Kidney (tissue), 14 donors: ENCODE results near the gene DNAJB6. TPM values are rescaled to one million over a fixed set of nuclear protein-coding genes. Genes with fewer than 3 reads are reported as not detected.

ENCODE experiments used
- DNase-seq, 5 donors: peaks; one replicate each; pipeline ENCODE4 v3.0.0-alpha.2; 2013 to 2020
- FAIRE-seq: peaks from 2 replicates; lab custom pipeline; 2012; peaks lifted over from hg19 to GRCh38; lab: Jason Lieb, UNC
- H3K27ac ChIP-seq, 2 donors: one replicate each; pipeline ENCODE4 v1.7.0; 2013; ENCODE audit warnings: low read depth in 2 of 2, low read length in 2 of 2, inconsistent platforms in 1 of 2
- H3K27me3 ChIP-seq: one replicate; pipeline ENCODE4 v1.7.1; 2013; ENCODE audit warnings: low read length, inconsistent platforms; ENCODE audit not compliant: control insufficient read depth, insufficient read depth
- H3K36me3 ChIP-seq, 3 donors: one replicate each; pipeline versions ENCODE4 v1.7.0 to v1.7.1; 2013; ENCODE audit warnings: low read length in 3 of 3, control low read depth in 1 of 3, inconsistent platforms in 1 of 3; ENCODE audit not compliant: insufficient read depth in 3 of 3, control insufficient read depth in 2 of 3
- H3K4me1 ChIP-seq, 3 donors: one replicate each; pipeline versions ENCODE4 v1.7.0 to v1.7.1; 2013; ENCODE audit warnings: low read length in 3 of 3, inconsistent platforms in 1 of 3, low read depth in 1 of 3; ENCODE audit not compliant: control insufficient read depth in 2 of 3, insufficient read depth in 2 of 3
- H3K4me3 ChIP-seq, 3 donors: one replicate each; pipeline versions ENCODE4 v1.7.0 to v1.8.1; 2013; ENCODE audit warnings: low read length in 3 of 3, control low read depth in 1 of 3, inconsistent platforms in 1 of 3
- H3K9ac ChIP-seq, 3 donors: one replicate each; pipeline versions ENCODE4 v1.7.0 to v1.7.1; 2013; ENCODE audit warnings: low read length in 3 of 3, control low read depth in 1 of 3, inconsistent platforms in 1 of 3
- H3K9me3 ChIP-seq, 3 donors: one replicate each; pipeline versions ENCODE4 v1.7.0 to v1.7.1; 2013; ENCODE audit warnings: low read length in 3 of 3, control low read depth in 1 of 3, inconsistent platforms in 1 of 3; ENCODE audit not compliant: control insufficient read depth in 2 of 3, insufficient read depth in 1 of 3
- CTCF ChIP-seq: IDR thresholded peaks from 3 replicates; pipeline ENCODE4 v1.5.1; 2012; ENCODE audit warnings: mild to moderate bottlenecking, moderate library complexity, borderline replicate concordance; ENCODE audit not compliant: insufficient read depth; ENCODE audit errors: extremely low read depth
- intact Hi-C: fragments of 100-400 bp; cut with DNase I; formaldehyde crosslinking; loops from one replicate; pipeline ENCODE4 v1.11.1; 2022
- polyA plus RNA-seq: library from polyadenylated mRNA; stranded (reverse); fragments of 350-450 nt; fragmentation: Illumina TruSeq; extraction: RNeasy Lipid Tissue Mini Kit (QIAGEN cat#74804); gene quantifications from one replicate; pipeline ENCODE4 v1.2.3, GENCODE V29; 2014; ENCODE audit warnings: low read depth, low replicate concordance; ENCODE audit not compliant: insufficient read depth
- total RNA-seq: library from RNA; stranded (reverse); fragmentation: NEBNext Ultra II Directional; extraction: Animal tissue kit (Norgen Biotek cat#: 25700); gene quantifications from one replicate; pipeline ENCODE4 v1.2.1, GENCODE V29; 2021
- donor health status: control.
- donor health status: control.
- donor health status: control.
- donor health status: control.
- donor health status: control.
- donor health status: DM: yes; HTN: yes; CAD: no.
- donor health status: Normal renal cell carcinoma (clear cell type).

Gene DNAJB6
- total and polyA plus RNA-seq, 2 donors from 2014 or later: 74.5 to 86.8 TPM

- FAIRE-seq (no peak), DNase-seq (no peak)
- Histone ChIP-seq H3K36me3 (no peaks in the 10 kb centered on the region), H3K4me3 (no peak overlapping the region), H3K27ac (no peak overlapping the region), H3K9ac (no peak overlapping the region), H3K27me3 (no peaks in the 10 kb centered on the region), H3K4me1 (no peaks in the 10 kb centered on the region), H3K9me3 (no peaks in the 10 kb centered on the region)
- intact Hi-C loops: no loop called here
- TF ChIP-seq CTCF: no peak
Measured at GRCh38 chr7:157309988-157310668, 26.7 kb upstream of the DNAJB6 start.

DNA sequence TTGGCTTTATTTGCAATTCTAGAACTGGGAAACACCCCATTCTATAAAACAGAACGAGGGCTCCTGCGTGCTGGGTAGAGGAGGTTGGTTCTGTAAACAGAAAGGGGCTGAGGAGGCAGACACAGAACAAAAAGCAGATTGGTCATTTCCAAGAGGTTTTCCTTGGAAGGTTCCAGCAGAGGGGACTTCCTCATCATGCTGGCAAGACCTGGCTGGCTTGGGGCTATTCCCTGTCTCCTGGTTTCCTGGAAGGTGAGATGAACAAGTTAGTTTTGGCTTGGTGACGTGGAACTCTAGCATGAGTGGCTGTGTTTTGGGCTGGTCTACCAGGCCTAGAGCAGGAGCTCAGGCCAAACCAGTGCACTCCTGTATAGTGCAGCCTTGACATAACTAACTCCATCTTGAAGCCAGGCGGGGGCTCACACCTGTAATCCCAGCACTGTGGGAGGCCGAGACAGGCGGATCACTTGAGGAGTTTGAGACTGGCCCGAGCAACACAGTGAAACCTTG lies 26.1 kb upstream of the DNAJB6 start:
- Histone ChIP-seq H3K36me3 (no peaks in the 10 kb centered on the region), H3K4me1 (no peaks in the 10 kb centered on the region), H3K4me3 (no peak overlapping the region), H3K9ac (no peak overlapping the region), H3K27ac (no peak overlapping the region), H3K27me3 (no peaks in the 10 kb centered on the region), H3K9me3 (no peaks in the 10 kb centered on the region)
- intact Hi-C loops: no loop called here
- no peak for TF ChIP-seq CTCF
- DNase-seq (no peak), FAIRE-seq (no peak)

DNA sequence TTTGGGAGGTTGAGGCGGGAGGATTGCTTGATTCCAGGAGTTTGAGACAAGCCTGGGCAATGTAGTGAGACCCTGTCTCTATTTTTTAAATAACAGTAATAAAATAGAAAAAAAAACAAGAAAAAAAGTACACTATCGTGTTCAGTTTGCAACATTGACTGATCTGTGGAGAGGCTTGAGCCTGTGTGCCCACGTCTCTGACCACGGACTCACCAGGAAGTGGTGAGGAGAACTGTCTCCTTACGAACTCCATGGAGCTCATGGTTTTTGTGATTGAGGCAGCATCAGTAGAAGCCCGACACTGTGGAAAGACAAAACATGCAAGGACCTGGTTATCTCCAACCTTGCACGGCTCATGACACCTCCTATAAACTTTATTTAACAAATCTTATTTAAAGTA lies 23.9 kb upstream of the DNAJB6 start:
- Histone ChIP-seq H3K9me3 (no peaks in the 10 kb centered on the region), H3K36me3 (no peaks in the 10 kb centered on the region), H3K9ac (no peak overlapping the region), H3K4me3 (no peak overlapping the region), H3K27ac (no peak overlapping the region), H3K27me3 (no peaks in the 10 kb centered on the region), H3K4me1 (no peaks in the 10 kb centered on the region)
- TF ChIP-seq CTCF: no peak
- intact Hi-C loops: no loop called here
- no peak for DNase-seq
- FAIRE-seq: no peak

DNA sequence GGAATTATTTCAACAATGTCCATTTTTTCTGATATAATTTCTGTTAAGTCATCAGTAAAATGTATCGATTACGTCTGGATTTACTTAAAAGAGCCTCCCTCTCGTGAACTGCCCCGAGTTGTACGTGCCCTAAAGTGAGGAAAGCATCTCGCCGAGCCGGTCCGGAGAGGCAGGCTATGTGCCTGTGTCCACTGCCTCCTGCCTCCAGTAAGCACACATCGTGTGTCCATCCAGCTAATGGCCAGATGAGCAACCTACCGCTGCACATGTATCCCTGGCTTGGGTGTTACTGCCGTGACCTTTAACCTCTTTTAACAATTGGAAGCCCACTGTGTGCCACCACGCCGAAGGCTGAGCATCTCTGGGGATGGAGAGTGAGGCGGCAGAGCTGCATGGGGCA lies 23.2 kb upstream of the DNAJB6 start:
- no peak for TF ChIP-seq CTCF
- Histone ChIP-seq H3K9me3 (no peaks in the 10 kb centered on the region), H3K27me3 (no peaks in the 10 kb centered on the region), H3K27ac (no peak overlapping the region), H3K4me3 (no peak overlapping the region), H3K9ac (no peak overlapping the region), H3K4me1 (no peaks in the 10 kb centered on the region), H3K36me3 (no peaks in the 10 kb centered on the region)
- intact Hi-C loops: no loop called here
- DNase-seq: no peak
- FAIRE-seq: no peak
